GM21723 (cell line): ENCODE data around the gene TBC1D22A.

ENCODE experiments used
- ATAC-seq: cut with Tn5 transposase; IDR thresholded peaks from one replicate; pipeline ENCODE4 v1.9.1; 2021; ENCODE audit warnings: mild to moderate bottlenecking, moderate library complexity; ENCODE audit not compliant: unreplicated experiment

The TBC1D22A gene

GRCh38 chr22:47188261-47189055 lies 426.0 kb downstream of the TBC1D22A start:
- ATAC-seq: no peak

DNA sequence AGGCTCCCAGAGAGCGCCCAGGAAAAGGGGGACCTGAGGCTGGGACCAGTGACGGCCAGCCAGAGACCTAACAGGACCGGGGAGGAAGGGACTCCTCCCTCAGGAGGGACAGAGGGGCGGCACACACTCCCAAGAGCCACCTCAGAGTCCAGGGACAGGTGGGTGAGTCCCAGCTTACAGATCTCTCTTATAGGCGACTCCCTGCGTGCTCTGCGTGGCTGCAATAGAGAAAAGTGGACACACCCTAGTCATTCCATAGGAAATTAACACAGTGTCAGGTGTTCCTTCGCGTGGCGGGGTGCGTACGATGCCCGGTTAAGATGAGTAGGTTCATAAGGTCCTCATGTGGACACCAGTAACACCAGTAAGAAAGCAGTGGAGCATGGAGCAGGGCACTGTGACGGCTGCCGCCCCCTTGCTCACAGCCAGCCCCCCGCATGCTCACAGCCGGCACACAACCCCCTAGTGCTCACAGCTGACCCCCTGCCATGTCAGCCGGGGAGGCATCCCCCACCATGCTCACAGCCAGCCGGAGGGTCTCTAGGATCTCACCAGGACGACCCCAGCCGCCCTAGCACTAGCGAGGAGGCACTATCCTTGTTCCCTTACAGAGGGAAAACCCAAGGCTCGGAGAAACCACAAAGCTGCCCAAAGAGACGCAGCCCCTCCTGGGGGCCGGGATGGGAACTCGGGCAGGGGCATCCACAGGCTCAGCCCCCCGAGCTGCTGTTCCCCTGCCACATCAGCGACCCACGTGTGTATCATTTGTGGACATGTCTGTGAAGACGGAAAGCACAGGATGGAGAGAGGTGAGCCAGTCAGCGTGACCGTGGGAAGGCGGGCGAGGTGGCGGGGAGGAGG lies 426.8 kb downstream of the TBC1D22A start:
- no peak for ATAC-seq

DNA sequence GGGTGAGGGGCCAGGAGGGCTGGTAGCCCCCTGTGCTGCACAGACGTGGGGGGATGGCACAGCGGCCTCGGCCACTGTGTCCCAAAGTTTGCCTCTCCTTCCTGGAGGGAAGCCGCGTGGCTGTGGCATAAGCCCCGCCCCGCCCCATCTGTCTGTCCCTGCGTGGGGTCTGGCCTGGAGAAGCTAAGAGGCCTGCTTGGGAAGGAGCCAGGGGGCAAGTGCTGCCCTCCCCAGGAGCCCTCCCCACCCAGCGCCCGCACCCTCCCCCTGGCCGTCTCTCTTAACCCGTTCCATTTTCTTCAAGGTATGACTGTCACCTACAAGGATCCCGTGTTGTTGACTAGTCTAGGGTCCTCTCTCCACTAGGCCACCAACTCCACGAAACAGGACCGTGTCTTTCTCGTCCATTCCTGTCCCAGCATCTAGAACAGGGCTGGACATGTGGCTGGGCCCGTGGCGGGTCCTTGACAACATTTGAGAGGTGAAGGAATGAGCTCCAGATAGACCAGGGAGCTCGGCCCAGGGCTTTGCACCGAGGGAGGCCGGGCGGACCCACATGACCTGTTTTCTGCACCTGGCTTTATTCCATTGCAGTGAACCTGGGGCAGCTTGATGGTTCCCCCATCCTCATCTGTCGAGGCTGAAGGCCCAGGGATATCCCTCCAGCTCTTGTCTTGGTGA lies 428.0 kb downstream of the TBC1D22A start:
- ATAC-seq: no peak

DNA sequence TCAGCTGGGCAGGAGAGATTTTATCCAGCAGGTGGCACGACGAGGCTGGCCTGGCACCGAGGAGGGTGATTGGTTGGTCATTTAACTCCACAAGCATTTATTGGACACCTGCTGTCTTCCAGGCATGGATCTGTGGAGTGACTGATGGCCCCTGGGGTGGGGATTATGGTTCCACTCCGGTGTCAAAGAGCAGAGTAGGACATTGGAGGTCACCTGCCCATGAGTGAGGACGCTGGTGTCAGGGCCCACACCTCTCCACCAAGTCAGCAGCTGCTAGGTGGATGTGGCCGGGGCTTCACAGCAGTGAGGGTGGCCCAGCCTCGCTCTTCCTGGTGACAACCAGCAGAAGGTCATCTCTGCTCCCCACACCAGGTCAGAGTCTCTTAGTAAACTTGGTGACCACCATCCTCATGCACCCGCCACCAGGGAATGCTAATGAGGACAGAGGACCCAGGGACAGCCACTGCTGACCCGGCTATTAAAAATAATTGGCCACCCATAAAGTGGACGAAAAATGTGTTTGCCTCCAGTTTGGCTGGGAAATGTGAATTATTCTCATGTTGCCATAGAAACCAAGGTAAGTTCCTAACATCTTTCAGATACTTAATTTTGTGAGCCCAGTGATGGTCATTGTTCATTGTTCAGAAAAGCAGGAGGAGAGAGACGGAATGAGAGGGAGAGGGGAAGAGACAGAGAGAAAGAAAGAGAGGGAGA lies 428.7 kb downstream of the TBC1D22A start:
- ATAC-seq: no peak

- ATAC-seq: no peak
These were observed 429.5 kb downstream of the TBC1D22A start for GRCh38 chr22:47191671-47192650.

DNA sequence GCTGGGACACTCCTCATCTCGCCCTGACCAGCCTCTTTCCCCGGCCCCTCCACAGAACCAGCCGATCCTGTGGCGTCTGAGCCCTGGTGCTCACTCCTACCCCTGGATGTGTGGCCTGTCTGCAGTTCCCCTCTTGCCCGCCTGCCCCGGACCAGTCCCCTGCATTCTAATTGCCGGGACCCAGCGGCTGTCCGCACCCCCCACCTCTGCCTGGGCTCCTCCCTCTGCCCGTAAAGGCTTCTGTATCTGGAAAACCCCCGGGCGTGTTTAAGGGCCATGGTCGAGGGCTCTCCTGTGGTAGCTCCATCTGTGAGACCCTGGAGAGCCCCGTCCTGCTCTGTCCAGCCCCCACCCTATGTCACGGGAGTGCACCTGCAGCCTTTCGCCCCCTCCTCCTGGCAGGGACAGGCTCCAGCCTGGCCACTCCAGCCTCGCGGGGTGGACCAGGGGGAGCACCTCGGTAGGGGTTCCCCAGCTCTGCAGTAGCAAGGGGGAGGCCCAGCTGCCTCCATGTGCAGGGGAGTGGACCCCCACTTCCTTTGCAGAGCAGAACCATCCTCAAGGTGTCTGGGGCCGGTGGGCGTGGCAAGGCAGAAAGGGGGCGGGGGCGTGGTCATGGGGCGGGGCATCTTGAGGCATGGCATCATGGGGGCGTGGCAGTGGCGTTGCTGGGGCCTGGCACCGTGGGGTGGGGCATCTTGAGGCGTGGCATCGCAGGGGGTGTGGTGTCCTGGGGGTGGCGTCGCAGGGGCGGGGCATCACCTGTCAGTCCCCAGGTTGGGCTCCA lies 430.4 kb downstream of the TBC1D22A start:
- no peak for ATAC-seq

DNA sequence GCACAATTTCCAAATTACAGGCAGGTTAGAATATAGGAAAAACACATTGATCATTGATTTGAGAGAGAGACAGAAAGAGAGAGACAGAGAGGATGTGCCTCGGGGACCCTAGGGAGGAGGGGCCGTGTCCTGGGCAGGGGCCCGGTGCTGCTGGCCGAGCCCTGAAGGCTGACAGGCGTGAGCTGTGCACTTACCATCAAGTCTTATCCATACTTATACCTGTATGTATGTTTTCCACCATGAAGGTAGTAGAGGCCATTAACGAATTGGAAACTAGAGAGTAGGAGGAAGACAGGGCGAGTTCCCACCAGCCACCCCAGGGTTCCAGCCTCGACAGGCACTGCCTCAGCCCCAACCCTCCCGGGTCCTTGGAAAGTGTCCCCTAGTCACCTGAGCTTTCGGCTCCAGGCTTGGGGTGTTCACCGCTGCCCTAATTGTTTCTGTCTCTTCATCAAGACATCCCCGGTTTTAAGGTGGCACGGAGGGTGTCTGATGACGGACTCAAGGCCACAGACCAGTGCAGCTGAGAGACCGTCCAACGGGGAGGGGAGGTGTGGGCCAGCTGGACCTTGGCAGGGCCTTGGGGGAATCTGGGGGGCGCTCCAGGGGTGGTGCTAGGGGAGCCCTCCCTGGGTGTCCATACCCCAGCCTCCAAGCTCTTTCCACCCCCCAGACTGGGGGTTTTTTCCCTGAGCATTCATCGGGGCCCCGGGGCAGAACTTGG lies 431.3 kb downstream of the TBC1D22A start:
- ATAC-seq: no peak

- ATAC-seq: no peak
These were observed 432.2 kb downstream of the TBC1D22A start for GRCh38 chr22:47194476-47195155.

- no peak for ATAC-seq
These were observed 432.7 kb downstream of the TBC1D22A start for GRCh38 chr22:47195156-47195483.

- no peak for ATAC-seq
These were observed 433.2 kb downstream of the TBC1D22A start for GRCh38 chr22:47195484-47196165.

DNA sequence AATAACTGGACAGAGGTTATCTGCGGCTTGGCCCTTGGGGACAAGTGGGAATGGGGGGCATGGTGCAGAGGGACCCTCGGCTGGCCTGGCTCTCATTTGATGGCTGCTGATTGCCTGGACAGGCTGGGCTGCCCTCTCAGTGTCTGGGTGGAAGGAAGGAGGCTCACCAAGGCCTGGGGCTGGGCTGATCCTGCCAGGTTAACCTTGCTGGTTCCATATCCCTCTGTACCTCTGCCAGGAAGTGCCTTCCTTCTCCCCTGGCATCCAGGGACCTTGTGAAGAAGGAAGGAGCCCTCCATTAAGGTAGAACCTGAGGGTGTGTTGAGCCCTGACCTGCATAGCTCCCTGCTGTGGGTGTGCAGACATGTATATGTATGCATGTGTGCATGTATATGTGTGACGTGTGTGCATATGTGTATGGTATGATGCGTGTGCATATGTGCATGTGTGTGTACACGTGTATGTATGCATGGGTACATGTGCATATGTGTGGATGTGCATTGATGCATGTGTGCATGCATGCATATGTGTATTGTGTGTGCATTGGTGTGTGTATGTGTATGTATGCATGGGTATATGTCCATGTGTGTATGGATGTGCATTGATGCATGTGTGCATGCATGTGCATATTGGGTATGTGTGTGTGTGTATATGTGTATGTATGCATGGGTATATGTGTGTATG lies 433.9 kb downstream of the TBC1D22A start:
- no peak for ATAC-seq

DNA sequence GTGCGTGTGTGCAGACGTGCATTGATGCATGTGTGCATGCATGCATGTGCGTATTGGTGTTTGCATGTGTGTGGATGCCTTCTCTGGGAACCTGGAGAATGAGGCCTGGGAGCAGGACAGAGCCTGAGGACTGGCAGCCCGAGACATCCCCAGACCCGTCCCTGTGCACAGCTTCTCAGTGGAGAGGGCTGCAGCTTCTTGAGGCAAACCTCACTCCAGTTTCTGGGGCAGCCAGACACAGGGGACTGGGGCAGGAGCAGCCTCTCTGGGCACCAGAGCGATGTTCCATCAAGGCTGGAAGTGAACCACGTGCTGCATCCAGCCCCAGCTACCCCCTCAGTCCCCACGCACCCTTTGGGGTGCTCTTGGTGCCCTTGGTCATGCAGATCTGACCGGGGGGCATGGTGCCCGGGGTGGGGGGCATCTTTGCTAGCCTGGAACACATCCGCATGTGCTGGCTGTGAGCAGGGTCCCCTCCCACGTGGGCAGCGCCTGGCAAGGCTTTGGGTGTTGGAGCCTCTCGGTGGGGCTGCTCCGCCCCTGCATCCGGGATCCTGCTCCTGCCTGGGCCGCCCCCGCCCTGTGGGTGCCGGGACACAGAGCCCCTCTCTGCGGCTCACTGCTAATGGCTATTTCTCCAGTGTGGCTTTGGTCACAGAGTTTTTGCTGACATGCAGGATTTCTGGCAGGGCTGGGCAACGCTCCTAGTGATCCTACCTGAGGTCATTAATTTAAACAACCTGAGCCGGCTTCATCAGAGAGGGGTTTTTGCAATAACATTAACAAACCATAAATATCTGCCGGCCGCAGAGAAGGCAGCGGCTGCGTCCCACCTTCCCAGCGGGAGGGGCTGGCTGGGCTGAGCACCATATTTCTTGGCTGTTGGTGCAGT lies 434.7 kb downstream of the TBC1D22A start:
- no peak for ATAC-seq

DNA sequence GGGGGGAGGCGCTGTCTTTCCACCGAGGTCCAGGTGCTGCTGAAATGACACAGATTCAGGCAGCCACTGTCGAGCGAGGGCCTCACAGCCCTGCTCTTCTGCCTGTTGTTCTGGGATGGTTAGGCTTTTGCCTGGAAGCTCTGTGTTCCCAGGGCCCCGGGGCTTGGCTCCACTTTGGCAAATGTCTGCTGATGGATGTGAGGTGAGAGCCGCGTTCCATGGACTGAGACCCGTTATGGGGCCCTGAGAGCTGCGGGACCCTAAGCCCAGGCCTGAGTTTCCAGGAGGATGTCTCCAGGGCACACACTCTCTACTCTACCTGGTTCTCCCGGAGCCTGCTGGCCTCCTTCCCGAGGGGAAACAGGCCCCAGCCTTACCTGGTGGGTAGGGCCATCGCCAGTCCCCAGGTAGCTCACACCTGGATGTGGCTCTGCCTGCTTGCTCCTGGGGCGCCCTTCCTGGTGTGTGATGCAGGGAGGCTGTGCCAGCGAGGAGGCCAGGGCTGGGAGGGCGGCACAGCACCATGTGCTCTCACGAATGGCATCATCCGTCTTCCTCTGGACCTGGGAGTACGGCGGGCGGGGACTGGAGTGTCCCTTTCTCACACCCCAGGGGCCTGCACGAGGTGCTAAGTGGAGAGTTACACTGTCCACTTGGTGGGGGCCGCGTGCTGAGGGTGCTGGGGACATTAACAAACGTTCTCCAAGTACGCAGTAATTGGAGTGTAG lies 435.5 kb downstream of the TBC1D22A start:
- ATAC-seq: no peak

GRCh38 chr22:47198801-47199251 lies 436.4 kb downstream of the TBC1D22A start:
- no peak for ATAC-seq
